Lower lobe of right lung (tissue), 2 donors: ENCODE results near the gene C1orf115. TPM values are rescaled to one million over a fixed set of nuclear protein-coding genes. Genes with fewer than 3 reads are reported as not detected.

Source experiments
- ATAC-seq, 2 donors: fragments of 200-7000 bp; cut with Tn5 transposase; one replicate each; pipeline ENCODE4 v1.9.1; 2020 to 2022; ENCODE audit warnings: mild to moderate bottlenecking in 2 of 2, moderate library complexity in 2 of 2
- DNase-seq: peaks from one replicate; pipeline ENCODE4 v3.0.0-alpha.2; 2020
- H3K27ac ChIP-seq: fragments of 200-600 bp; one replicate; pipeline ENCODE4 v1.8.0; 2022
- H3K27me3 ChIP-seq: fragments of 200-600 bp; one replicate; pipeline ENCODE4 v1.8.0; 2022; ENCODE audit warnings: low read depth
- H3K36me3 ChIP-seq: fragments of 200-600 bp; one replicate; pipeline ENCODE4 v1.8.0; 2022; ENCODE audit warnings: mild to moderate bottlenecking
- H3K4me1 ChIP-seq: fragments of 200-600 bp; one replicate; pipeline ENCODE4 v1.8.0; 2022
- H3K4me3 ChIP-seq: fragments of 200-600 bp; one replicate; pipeline ENCODE4 v1.8.0; 2022; ENCODE audit warnings: mild to moderate bottlenecking
- H3K9me3 ChIP-seq: fragments of 200-600 bp; one replicate; pipeline ENCODE4 v1.8.0; 2022
- CTCF ChIP-seq: fragments of 200-600 bp; IDR thresholded peaks from one replicate; pipeline ENCODE4 v1.8.0; 2022; ENCODE audit warnings: antibody characterized with exemption, mild to moderate bottlenecking
- intact Hi-C: fragments of 100-400 bp; cut with DNase I; formaldehyde crosslinking; loops from one replicate; pipeline ENCODE4 v1.11.0; 2022
- total RNA-seq: library from RNA; stranded (reverse); fragmentation: NEBNext Ultra II Directional; extraction: Animal tissue kit (Norgen Biotek cat#: 25700); gene quantifications from one replicate; pipeline ENCODE4 v1.2.1, GENCODE V29; 2021
- donor health status: DM: no; HTN: yes; CAD: no; lungs with severe emphysema.

Gene C1orf115
- total RNA-seq, 1 donor from 2014 or later, result 26.3 TPM

- TF ChIP-seq CTCF, result no peak
- Histone ChIP-seq H3K27me3 (no peaks in the 10 kb centered on the region), H3K4me1 (no peaks in the 10 kb centered on the region), H3K36me3 (no peaks in the 10 kb centered on the region), H3K9me3 (no peaks in the 10 kb centered on the region), H3K4me3 (no peak overlapping the region), H3K27ac (no peak overlapping the region)
- intact Hi-C loops, result no loop called here
- no peak for ATAC-seq
- no peak for DNase-seq
Measured at GRCh38 chr1:220726634-220727033, 36.5 kb downstream of the C1orf115 start.

GRCh38 chr1:220727519-220727918 is 37.4 kb downstream of the C1orf115 start:
- ATAC-seq (no peak), DNase-seq (no peak)
- no peaks in the 10 kb centered on the region for H3K36me3 ChIP-seq
- no peak for TF ChIP-seq CTCF
- peaks cover 7% of the 10 kb centered on the region for H3K4me1 ChIP-seq
- H3K9me3 ChIP-seq, result no peaks in the 10 kb centered on the region
- H3K27ac ChIP-seq, result no peak overlapping the region
- no peak overlapping the region for H3K4me3 ChIP-seq
- H3K27me3 ChIP-seq, result no peaks in the 10 kb centered on the region
- intact Hi-C loops, result no loop called here

GRCh38 chr1:220730486-220730885 is 40.3 kb downstream of the C1orf115 start:
- Histone ChIP-seq H3K4me1 (peaks cover 29% of the 10 kb centered on the region), H3K27ac (no peak overlapping the region), H3K9me3 (no peaks in the 10 kb centered on the region), H3K36me3 (no peaks in the 10 kb centered on the region), H3K27me3 (no peaks in the 10 kb centered on the region), H3K4me3 (no peak overlapping the region)
- intact Hi-C loops, result no loop called here
- no peak for TF ChIP-seq CTCF
- ATAC-seq, result no peak
- no peak for DNase-seq

- H3K4me1 ChIP-seq, result peaks cover 29% of the 10 kb centered on the region
- H3K36me3 ChIP-seq, result no peaks in the 10 kb centered on the region
- TF ChIP-seq CTCF, result no peak
- ATAC-seq, result no peak
- H3K4me3 ChIP-seq, result peak overlapping the region; percentile 36
- DNase-seq, result no peak
- H3K27ac ChIP-seq, result peak overlapping the region; percentile 81
- H3K27me3 ChIP-seq, result no peaks in the 10 kb centered on the region
- no peaks in the 10 kb centered on the region for H3K9me3 ChIP-seq
- intact Hi-C loops, result no loop called here
Measured at GRCh38 chr1:220732137-220732536, 42.0 kb downstream of the C1orf115 start.

- ATAC-seq (peak; percentile 64 to 65), DNase-seq (no peak)
- H3K27ac ChIP-seq, result peak overlapping the region; percentile 81
- TF ChIP-seq CTCF, result no peak
- H3K4me3 ChIP-seq, result peak overlapping the region; percentile 36
- H3K36me3 ChIP-seq, result no peaks in the 10 kb centered on the region
- intact Hi-C loops, result no loop called here
- no peaks in the 10 kb centered on the region for H3K9me3 ChIP-seq
- peaks cover 29% of the 10 kb centered on the region for H3K4me1 ChIP-seq
- H3K27me3 ChIP-seq, result no peaks in the 10 kb centered on the region
Measured at GRCh38 chr1:220732621-220733020, 42.5 kb downstream of the C1orf115 start.
